Stimulated activated naive CD8-positive, alpha-beta T cell treated with anti-CD3 and anti-CD28 coated beads, Interleukin-15, amount 100 ng/mL, for 72 hours (primary cell): ENCODE results near the gene SYNGR2.

Experiments
- ATAC-seq: fragments of 150-1000 bp; cut with Tn5 transposase; 2 replicates; pipeline ENCODE4 v1.10.0; 2021; ENCODE audit warnings: mild to moderate bottlenecking, moderate library complexity
- DNase-seq, 2 donors: peaks; one replicate each; pipeline ENCODE4 v3.0.0; 2021 to 2022
- H3K27ac Mint-ChIP-seq, 2 donors: one replicate each; pipeline ENCODE4 v1.8.0; 2022; ENCODE audit warnings: mild to moderate bottlenecking in 2 of 2, mixed read lengths in 2 of 2, moderate library complexity in 2 of 2
- H3K27me3 Mint-ChIP-seq: one replicate; pipeline ENCODE4 v1.8.0; 2022; ENCODE audit warnings: mixed read lengths
- H3K4me1 Mint-ChIP-seq: one replicate; pipeline ENCODE4 v1.8.0; 2022; ENCODE audit warnings: mild to moderate bottlenecking, mixed read lengths
- H3K4me3 Mint-ChIP-seq, 2 donors: one replicate each; pipeline ENCODE4 v1.8.0; 2022; ENCODE audit warnings: mild to moderate bottlenecking in 2 of 2, mixed read lengths in 2 of 2, moderate library complexity in 1 of 2
- H3K9me3 Mint-ChIP-seq, 2 donors: one replicate each; pipeline ENCODE4 v1.8.0; 2022; ENCODE audit warnings: mixed read lengths in 2 of 2

Gene SYNGR2

GRCh38 chr17:78127239-78127887, 41.0 kb upstream of the SYNGR2 start:
- DNase-seq: peak; percentile 59 to 78
- Mint-ChIP-seq H3K4me3 (peak overlapping the region; percentile 92 to 96), H3K27ac (peak overlapping the region; percentile 86 to 91)

GRCh38 chr17:78127888-78128550, 40.4 kb upstream of the SYNGR2 start:
- H3K4me3 Mint-ChIP-seq: peak overlapping the region; percentile 92 to 96

More at GRCh38 chr17:78127239-78127887, 41.0 kb upstream of the SYNGR2 start:
- peak; percentile 41 for ATAC-seq
- H3K9me3 Mint-ChIP-seq: no peaks in the 10 kb centered on the region
- H3K27me3 Mint-ChIP-seq: no peaks in the 10 kb centered on the region
- H3K4me1 Mint-ChIP-seq: peaks cover 78% of the 10 kb centered on the region

GRCh38 chr17:78128551-78129350, 39.6 kb upstream of the SYNGR2 start, which contains the start of gene TMC6:
Gene TMC6, minus strand, starts transcription at chr17:78128755. Its CDS starts 1,923 bp downstream, at chr17:78126832.
- DNase-seq (peak; percentile 77 to 81), ATAC-seq (peak; percentile 36)
- Mint-ChIP-seq H3K9me3 (no peaks in the 10 kb centered on the region), H3K27ac (peak within 1 kb of the TSS; percentile 86 to 97), H3K4me1 (peaks cover 78% of the 10 kb centered on the region), H3K4me3 (peak within 1 kb of the TSS; percentile 92 to 100), H3K27me3 (no peaks in the 10 kb centered on the region)

More at GRCh38 chr17:78127888-78128550, 40.4 kb upstream of the SYNGR2 start:
- H3K4me1 Mint-ChIP-seq: peaks cover 78% of the 10 kb centered on the region
- H3K27me3 Mint-ChIP-seq: no peaks in the 10 kb centered on the region
- DNase-seq (peak in 1 of 2 donors; percentile 43), ATAC-seq (no peak)
- H3K9me3 Mint-ChIP-seq: no peaks in the 10 kb centered on the region
- H3K27ac Mint-ChIP-seq: peak overlapping the region; percentile 86 to 91

GRCh38 chr17:78129351-78130089, 38.9 kb upstream of the SYNGR2 start:
- ATAC-seq (peak; percentile 3), DNase-seq (peak in 1 of 2 donors; percentile 67)

DNA sequence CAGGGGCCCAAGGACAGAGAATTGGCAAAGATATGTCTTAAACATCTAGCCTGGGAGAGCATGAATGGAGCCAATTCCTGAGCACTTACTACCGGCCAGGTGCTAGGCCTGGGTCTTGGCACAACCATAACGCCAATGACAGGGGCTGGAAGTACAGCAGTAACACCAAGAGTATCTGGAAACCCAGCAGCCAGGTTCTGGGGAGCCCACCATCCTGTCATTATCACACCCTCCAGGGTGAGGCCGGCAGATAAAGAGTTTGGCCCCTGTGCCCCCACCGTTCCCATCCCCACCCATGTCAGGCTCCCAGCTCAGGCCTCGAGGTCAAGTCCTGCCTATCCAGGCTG, 38.3 kb upstream of the SYNGR2 start:
- Mint-ChIP-seq H3K27ac (peak overlapping the region in 1 of 2 donors; percentile 35), H3K27me3 (no peaks in the 10 kb centered on the region), H3K9me3 (no peaks in the 10 kb centered on the region), H3K4me3 (peak overlapping the region; percentile 90 to 100), H3K4me1 (peaks cover 78% of the 10 kb centered on the region)
- DNase-seq (no peak), ATAC-seq (no peak)

More at GRCh38 chr17:78129351-78130089, 38.9 kb upstream of the SYNGR2 start:
- H3K27me3 Mint-ChIP-seq: no peaks in the 10 kb centered on the region
- H3K4me3 Mint-ChIP-seq: peak overlapping the region; percentile 90 to 100
- H3K9me3 Mint-ChIP-seq: no peaks in the 10 kb centered on the region
- peaks cover 78% of the 10 kb centered on the region for H3K4me1 Mint-ChIP-seq
- peak overlapping the region; percentile 72 to 97 for H3K27ac Mint-ChIP-seq

GRCh38 chr17:78130437-78131101, 37.8 kb upstream of the SYNGR2 start, which contains the start of gene TMC8:
Gene TMC8, plus strand, starts transcription at chr17:78130771. Its CDS starts 818 bp downstream, at chr17:78131589.
- H3K9me3 Mint-ChIP-seq: no peaks in the 10 kb centered on the region
- H3K27ac Mint-ChIP-seq: peak within 1 kb of the TSS; percentile 93 to 98
- ATAC-seq (peak; percentile 66), DNase-seq (peak; percentile 80 to 88)
- H3K27me3 Mint-ChIP-seq: no peaks in the 10 kb centered on the region
- H3K4me1 Mint-ChIP-seq: peaks cover 78% of the 10 kb centered on the region
- peak within 1 kb of the TSS; percentile 90 to 100 for H3K4me3 Mint-ChIP-seq

DNA sequence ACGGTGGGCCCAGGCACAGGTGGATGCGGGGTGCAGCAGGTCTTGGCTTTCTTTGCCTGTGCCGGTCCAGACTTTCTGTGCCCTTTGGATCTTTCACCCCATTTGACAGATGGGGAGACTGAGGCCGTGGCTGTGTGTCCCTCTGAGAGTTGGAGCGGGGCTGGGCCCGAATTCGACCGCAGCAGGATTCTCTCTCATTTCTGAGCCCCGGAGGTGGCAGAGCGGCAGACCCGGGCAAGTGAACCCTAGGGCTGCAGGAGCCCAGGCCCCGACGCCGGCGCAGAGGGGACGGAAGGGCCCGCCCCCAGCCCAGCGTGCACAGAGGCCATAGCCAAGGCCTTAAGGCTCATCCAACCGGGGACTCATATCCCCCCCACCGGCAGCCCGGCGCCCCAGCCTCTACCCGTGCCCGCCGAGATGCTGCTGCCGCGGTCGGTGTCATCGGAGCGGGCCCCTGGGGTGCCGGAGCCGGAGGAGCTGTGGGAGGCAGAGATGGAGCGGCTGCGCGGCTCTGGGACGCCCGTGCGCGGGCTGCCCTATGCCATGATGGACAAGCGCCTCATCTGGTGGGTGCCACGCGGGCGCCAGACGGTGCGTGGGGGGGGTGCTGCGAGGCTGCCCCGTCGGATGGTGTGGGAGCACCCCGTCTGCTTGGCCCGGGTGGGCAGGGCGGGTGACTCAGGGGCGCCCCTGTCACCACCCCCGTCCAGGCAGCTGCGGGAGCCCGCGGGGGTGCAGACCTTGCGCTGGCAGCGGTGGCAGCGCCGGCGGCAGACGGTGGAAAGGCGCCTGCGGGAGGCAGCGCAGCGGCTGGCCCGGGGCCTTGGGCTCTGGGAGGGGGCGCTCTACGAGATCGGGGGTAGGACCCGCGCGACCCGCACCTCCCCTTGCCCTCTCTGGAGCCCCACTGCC, 37.0 kb upstream of the SYNGR2 start:
- Mint-ChIP-seq H3K9me3 (no peaks in the 10 kb centered on the region), H3K4me3 (peak overlapping the region; percentile 90 to 100), H3K4me1 (peaks cover 78% of the 10 kb centered on the region), H3K27ac (peak overlapping the region; percentile 93 to 98), H3K27me3 (no peaks in the 10 kb centered on the region)
- peak; percentile 26 for ATAC-seq
- DNase-seq: peak; percentile 69

DNA sequence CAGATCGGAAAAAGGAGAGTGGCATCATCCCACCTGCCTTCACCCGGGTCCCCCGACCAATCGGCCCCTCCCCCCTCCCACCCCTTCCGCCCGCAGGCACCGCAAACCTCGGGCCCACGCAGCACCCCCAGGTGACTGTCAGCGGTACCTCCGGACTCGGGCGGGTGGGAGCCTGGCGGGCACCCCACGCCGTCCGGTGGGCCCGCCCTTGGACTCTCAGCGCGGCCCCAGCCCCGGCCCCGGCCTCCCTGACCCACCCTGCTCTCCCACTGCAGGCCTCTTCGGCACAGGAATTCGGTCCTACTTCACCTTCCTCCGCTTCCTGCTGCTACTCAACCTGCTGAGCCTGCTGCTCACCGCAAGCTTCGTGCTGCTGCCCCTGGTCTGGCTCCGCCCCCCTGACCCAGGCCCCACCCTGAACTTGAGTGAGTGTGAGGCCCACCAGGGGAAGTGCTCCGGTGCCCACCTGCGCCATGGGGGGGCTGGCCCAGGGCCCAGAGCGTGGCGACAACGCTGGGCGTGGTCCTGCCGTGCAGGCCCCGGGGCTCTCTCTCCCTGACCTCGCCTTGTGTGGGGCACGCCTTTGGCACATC, 36.2 kb upstream of the SYNGR2 start:
- DNase-seq (peak; percentile 74 to 81), ATAC-seq (peak; percentile 16)
- peak overlapping the region; percentile 90 to 95 for H3K4me3 Mint-ChIP-seq
- peak overlapping the region; percentile 11 to 74 for H3K27ac Mint-ChIP-seq
- no peaks in the 10 kb centered on the region for H3K9me3 Mint-ChIP-seq
- H3K4me1 Mint-ChIP-seq: peaks cover 78% of the 10 kb centered on the region
- H3K27me3 Mint-ChIP-seq: no peaks in the 10 kb centered on the region

GRCh38 chr17:78132767-78133178, 35.6 kb upstream of the SYNGR2 start:
- peaks cover 79% of the 10 kb centered on the region for H3K4me1 Mint-ChIP-seq
- DNase-seq (no peak), ATAC-seq (no peak)
- peak overlapping the region; percentile 90 to 95 for H3K4me3 Mint-ChIP-seq
- no peaks in the 10 kb centered on the region for H3K9me3 Mint-ChIP-seq
- H3K27ac Mint-ChIP-seq: no peak overlapping the region
- no peaks in the 10 kb centered on the region for H3K27me3 Mint-ChIP-seq

DNA sequence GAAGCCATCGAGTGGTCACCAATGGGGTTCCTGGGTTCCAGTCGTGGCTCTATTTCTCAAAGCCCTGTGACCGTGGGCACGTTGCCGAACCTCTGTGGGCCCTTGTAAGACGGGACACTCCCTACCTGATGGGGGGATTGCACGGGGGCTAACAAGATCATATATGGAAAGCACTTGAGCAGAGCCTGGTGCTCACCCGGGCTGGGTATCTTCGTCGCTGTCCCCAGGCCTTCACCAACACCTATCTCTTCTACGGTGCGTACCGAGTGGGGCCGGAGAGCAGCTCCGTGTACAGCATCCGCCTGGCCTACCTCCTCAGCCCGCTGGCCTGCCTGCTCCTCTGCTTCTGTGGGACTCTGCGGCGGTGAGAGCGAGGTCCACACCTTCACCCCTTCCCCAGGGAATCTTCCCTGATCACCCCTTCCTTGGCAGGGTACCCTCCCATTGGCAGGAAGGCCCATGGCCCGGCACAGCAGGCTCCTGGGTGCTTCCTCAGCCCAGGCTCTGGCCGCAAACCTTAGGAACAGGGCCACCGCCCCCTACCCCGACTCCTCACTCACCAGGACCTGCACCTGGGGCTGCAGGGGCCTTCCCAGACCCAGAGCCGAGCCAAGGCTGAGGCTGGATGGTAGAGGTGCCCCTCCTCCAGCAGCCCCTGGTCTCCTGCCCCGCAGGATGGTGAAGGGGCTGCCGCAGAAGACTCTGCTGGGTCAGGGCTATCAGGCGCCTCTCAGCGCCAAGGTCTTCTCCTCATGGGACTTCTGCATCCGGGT, 35.0 kb upstream of the SYNGR2 start:
- ATAC-seq: no peak
- Mint-ChIP-seq H3K9me3 (no peaks in the 10 kb centered on the region), H3K27ac (peak overlapping the region in 1 of 2 donors; percentile 23), H3K4me3 (peak overlapping the region; percentile 90 to 95), H3K4me1 (peaks cover 84% of the 10 kb centered on the region), H3K27me3 (no peaks in the 10 kb centered on the region)
- peak in 1 of 2 donors; percentile 28 for DNase-seq

GRCh38 chr17:78133971-78134898, 34.1 kb upstream of the SYNGR2 start:
- H3K27ac Mint-ChIP-seq: peak overlapping the region in 1 of 2 donors; percentile 3
- H3K9me3 Mint-ChIP-seq: no peaks in the 10 kb centered on the region
- H3K4me1 Mint-ChIP-seq: peaks cover 87% of the 10 kb centered on the region
- no peaks in the 10 kb centered on the region for H3K27me3 Mint-ChIP-seq
- peak; percentile 72 to 80 for DNase-seq
- peak overlapping the region; percentile 90 to 95 for H3K4me3 Mint-ChIP-seq
- ATAC-seq: peak; percentile 4

- H3K27me3 Mint-ChIP-seq: no peaks in the 10 kb centered on the region
- DNase-seq (no peak), ATAC-seq (no peak)
- H3K27ac Mint-ChIP-seq: no peak overlapping the region
- H3K9me3 Mint-ChIP-seq: no peaks in the 10 kb centered on the region
- H3K4me1 Mint-ChIP-seq: peaks cover 87% of the 10 kb centered on the region
- no peak overlapping the region for H3K4me3 Mint-ChIP-seq
Measured at GRCh38 chr17:78134899-78135385, 33.4 kb upstream of the SYNGR2 start.
